Caco-2 (cell line): Measurements from ENCODE around the gene RNFT2. TPM values are rescaled to one million over a fixed set of nuclear protein-coding genes. Genes with fewer than 3 reads are reported as not detected.

Source experiments
- BruUV-seq: library from RNA; stranded (reverse); fragments of 400-500 nt; replicated peaks from 2 replicates; lab custom pipeline; 2021; lab: Mats Ljungman, UMichigan
- CTCF ChIA-PET: fragments of 300-600 bp; sonication (Branson Sonifier 250); formaldehyde crosslinking; loops from one replicate; lab custom pipeline; 2022; ENCODE audit warnings: antibody characterized with exemption; lab: Charles Lee
- POLR2A ChIA-PET: fragments of 300-600 bp; sonication (Branson Sonifier 250); formaldehyde crosslinking; loops from one replicate; lab custom pipeline; 2022; ENCODE audit warnings: antibody characterized with exemption; lab: Charles Lee
- DNase-seq, 2 experiments: peaks; one replicate each; pipeline versions ENCODE4 v3.0.0 to v3.0.0-alpha.2; 2020 to 2022
- H3K27me3 ChIP-seq: replicated peaks from 2 replicates; pipeline ENCODE4 v1.6.0; 2011; ENCODE audit warnings: low read length; ENCODE audit not compliant: control insufficient read depth, insufficient read depth
- H3K36me3 ChIP-seq: 2 replicates; pipeline ENCODE4 v1.5.1; 2011; ENCODE audit warnings: low read length; ENCODE audit not compliant: control insufficient read depth, insufficient read depth
- H3K4me1 ChIP-seq: fragments of 250-450 bp; sonication (Bioruptor Pico); 2 replicates; pipeline ENCODE4 v1.5.1; 2020; ENCODE audit warnings: mild to moderate bottlenecking
- H3K4me3 ChIP-seq: 2 replicates; pipeline ENCODE4 v1.5.1; 2011; ENCODE audit warnings: low read depth, mild to moderate bottlenecking, control low read depth, low read length
- H3K9me3 ChIP-seq: fragments of 250-450 bp; sonication (Bioruptor Pico); 2 replicates; pipeline ENCODE4 v1.5.1; 2020; ENCODE audit warnings: mild to moderate bottlenecking, moderate library complexity
- H3K27ac Mint-ChIP-seq: one replicate; pipeline ENCODE4 v1.8.0; 2022; ENCODE audit warnings: mixed read lengths; ENCODE audit not compliant: unreplicated experiment
- H3K27me3 Mint-ChIP-seq: one replicate; pipeline ENCODE4 v1.8.0; 2022; ENCODE audit warnings: mixed read lengths; ENCODE audit not compliant: insufficient read depth, unreplicated experiment
- H3K36me3 Mint-ChIP-seq: one replicate; pipeline ENCODE4 v1.8.0; 2022; ENCODE audit warnings: mild to moderate bottlenecking, mixed read lengths; ENCODE audit not compliant: insufficient read depth, unreplicated experiment
- H3K4me1 Mint-ChIP-seq: one replicate; pipeline ENCODE4 v1.8.0; 2022; ENCODE audit warnings: low read depth, mixed read lengths; ENCODE audit not compliant: unreplicated experiment
- H3K4me3 Mint-ChIP-seq: one replicate; pipeline ENCODE4 v1.8.0; 2022; ENCODE audit warnings: mild to moderate bottlenecking, moderate library complexity, mixed read lengths; ENCODE audit not compliant: unreplicated experiment
- H3K9me3 Mint-ChIP-seq: one replicate; pipeline ENCODE4 v1.8.0; 2022; ENCODE audit warnings: mixed read lengths; ENCODE audit not compliant: unreplicated experiment
- CTCF ChIP-seq, 2 experiments: fragments of 200-600 bp in 1 of 2; IDR thresholded peaks; 1 replicate in 1 of 2; 2 replicates in 1 of 2; pipeline versions ENCODE4 v1.5.1 to v1.8.0; 2011 to 2022; ENCODE audit warnings: antibody characterized with exemption in 1 of 2, control low read depth in 1 of 2, inconsistent platforms in 1 of 2, low read depth in 1 of 2, low read length in 1 of 2, mild to moderate bottlenecking in 1 of 2, moderate library complexity in 1 of 2; ENCODE audit not compliant: insufficient read depth in 1 of 2, severe bottlenecking in 1 of 2, unreplicated experiment in 1 of 2
- intact Hi-C: fragments of 100-400 bp; cut with micrococcal nuclease; formaldehyde crosslinking; loops from one replicate; pipeline ENCODE4 v1.10.0; 2022; ENCODE audit not compliant: unreplicated experiment
- total RNA-seq: library from RNA; stranded (reverse); gene quantifications from 2 replicates; pipeline ENCODE4 v1.2.3, GENCODE V29; 2022

Gene RNFT2
- total RNA-seq, 1 experiment from 2014 or later, result 11.6 TPM

DNA sequence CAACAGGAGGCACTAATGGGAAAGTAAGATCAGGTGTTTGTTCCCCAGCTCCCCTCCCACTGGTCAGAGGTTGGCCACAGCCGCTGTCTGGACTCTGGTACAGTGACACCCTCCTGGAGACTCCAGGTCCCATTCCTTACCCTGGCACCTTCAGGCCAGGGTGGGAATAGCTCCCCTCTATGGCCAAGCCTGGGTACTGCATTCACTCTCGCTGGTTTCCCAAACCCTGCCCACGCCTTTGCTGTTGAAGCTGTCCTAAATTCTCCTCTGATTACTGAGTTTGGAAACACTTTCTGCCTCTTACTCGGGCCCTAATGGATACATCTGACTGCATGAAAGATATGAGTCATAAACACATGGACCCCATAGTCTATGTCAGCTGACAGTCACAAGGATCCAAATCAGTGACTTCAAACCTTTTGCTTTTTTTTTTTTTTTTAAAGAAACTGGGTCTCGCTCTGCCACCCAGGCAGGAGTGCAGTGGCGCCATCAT, 125.2 kb downstream of the RNFT2 start:
- Mint-ChIP-seq H3K9me3 (no peaks in the 10 kb centered on the region), H3K27me3 (peaks cover 13% of the 10 kb centered on the region), H3K4me3 (no peak overlapping the region), H3K36me3 (no peaks in the 10 kb centered on the region), H3K4me1 (peaks cover 7% of the 10 kb centered on the region), H3K27ac (no peak overlapping the region)
- Histone ChIP-seq H3K4me1 (no peaks in the 10 kb centered on the region), H3K27me3 (no peaks in the 10 kb centered on the region), H3K4me3 (no peak overlapping the region), H3K36me3 (no peaks in the 10 kb centered on the region), H3K9me3 (no peaks in the 10 kb centered on the region)
- TF ChIP-seq CTCF (IDR thresholded peaks at IDR 0.05; ENCODE audit: insufficient read depth in 1 of 2, low read depth in 1 of 2, low read length in 1 of 2, severe bottlenecking in 1 of 2, unreplicated experiment in 1 of 2), result peak; percentile 25 to 50
- POLR2A ChIA-PET, result interaction anchor here (0.6 kb wide), 1 partner anchor 47 kb away, joined by 4 read pairs; no protein-coding TSS in a partner anchor
- intact Hi-C loops, result no loop called here
- peak in 1 of 2 experiments; percentile 26 for DNase-seq
- CTCF ChIA-PET, result interaction anchor here (0.6 to 1.0 kb wide), 3 partner anchors 47 to 1150 kb away, joined by 3 read pairs; partner anchors contain the start of gene FBXW8
- no TSS peak for BruUV-seq

DNA sequence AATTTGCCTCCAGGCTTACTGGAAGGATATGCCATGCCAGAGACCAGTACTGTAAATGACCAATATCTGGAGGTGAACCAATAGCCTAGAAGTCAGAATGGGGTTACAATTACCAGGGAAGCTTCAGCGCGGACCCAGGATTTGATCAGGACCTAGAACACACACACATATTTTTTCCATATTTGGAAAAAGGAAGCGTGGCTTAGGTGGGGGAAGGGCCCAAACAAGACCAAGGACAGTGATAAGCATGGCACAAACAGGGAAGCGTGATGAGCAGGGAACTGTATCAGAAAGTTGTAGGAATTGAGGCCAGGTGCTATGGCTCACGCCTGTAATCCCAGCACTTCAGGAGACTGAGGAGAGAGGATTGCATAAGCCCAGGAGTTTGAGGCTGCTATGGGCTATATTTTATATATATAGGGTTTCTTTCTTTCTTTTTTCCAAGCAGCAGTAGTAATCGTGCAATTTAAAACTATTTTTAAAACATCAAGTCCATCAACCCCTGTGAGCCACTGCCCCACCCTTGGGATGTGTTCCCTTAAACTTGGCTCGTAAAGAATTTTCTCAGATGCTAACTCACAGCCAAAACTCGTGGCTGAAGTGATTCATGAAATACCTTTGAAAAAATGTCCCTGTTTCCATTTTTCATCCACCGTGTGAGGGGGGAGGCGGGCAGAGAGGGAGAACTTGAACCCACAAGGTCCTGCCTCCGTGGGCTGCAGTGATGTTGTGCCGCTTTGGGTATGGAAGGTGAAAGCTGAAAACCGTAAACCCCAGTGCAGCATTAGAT, 126.5 kb downstream of the RNFT2 start:
- ChIA-PET POLR2A (no interaction called here), CTCF (no interaction called here)
- BruUV-seq, result no TSS peak
- Mint-ChIP-seq H3K27me3 (peaks cover 13% of the 10 kb centered on the region), H3K36me3 (no peaks in the 10 kb centered on the region), H3K4me1 (peaks cover 7% of the 10 kb centered on the region), H3K27ac (no peak overlapping the region), H3K9me3 (no peaks in the 10 kb centered on the region), H3K4me3 (no peak overlapping the region)
- intact Hi-C loops, result no loop called here
- no peak for DNase-seq
- Histone ChIP-seq H3K36me3 (no peaks in the 10 kb centered on the region), H3K27me3 (no peaks in the 10 kb centered on the region), H3K4me3 (no peak overlapping the region), H3K9me3 (no peaks in the 10 kb centered on the region), H3K4me1 (no peaks in the 10 kb centered on the region)
- TF ChIP-seq CTCF (IDR thresholded peaks at IDR 0.05; ENCODE audit: insufficient read depth in 1 of 2, low read depth in 1 of 2, low read length in 1 of 2, severe bottlenecking in 1 of 2, unreplicated experiment in 1 of 2), result no peak

DNA sequence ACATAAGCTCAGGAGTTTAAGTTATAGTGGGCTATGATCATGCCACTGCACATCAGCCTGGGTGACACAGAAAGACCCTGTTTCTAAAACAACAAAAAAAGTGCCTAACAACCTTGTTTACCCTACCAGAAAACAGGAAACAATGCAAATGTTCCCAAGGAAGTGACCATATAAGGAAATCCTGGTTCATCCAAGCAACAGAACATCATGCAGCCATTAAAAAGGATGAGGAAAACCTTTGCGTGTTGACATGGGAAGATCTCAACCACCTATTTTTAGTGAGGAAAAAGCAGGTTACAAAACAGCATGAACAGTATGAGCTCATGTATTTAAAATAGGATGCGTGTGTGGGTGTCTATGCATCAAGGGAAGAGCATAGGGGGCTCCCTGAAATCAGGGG, 129.4 kb downstream of the RNFT2 start:
- Histone ChIP-seq H3K27me3 (no peaks in the 10 kb centered on the region), H3K4me3 (no peak overlapping the region), H3K9me3 (no peaks in the 10 kb centered on the region), H3K4me1 (no peaks in the 10 kb centered on the region), H3K36me3 (no peaks in the 10 kb centered on the region)
- Mint-ChIP-seq H3K4me3 (no peak overlapping the region), H3K9me3 (no peaks in the 10 kb centered on the region), H3K27ac (no peak overlapping the region), H3K36me3 (no peaks in the 10 kb centered on the region), H3K4me1 (peaks cover 7% of the 10 kb centered on the region), H3K27me3 (peaks cover 5% of the 10 kb centered on the region)
- TF ChIP-seq CTCF (IDR thresholded peaks at IDR 0.05; ENCODE audit: insufficient read depth in 1 of 2, low read depth in 1 of 2, low read length in 1 of 2, severe bottlenecking in 1 of 2, unreplicated experiment in 1 of 2), result no peak
- DNase-seq, result no peak
- CTCF ChIA-PET, result no interaction called here
- intact Hi-C loops, result no loop called here
- no TSS peak for BruUV-seq
- POLR2A ChIA-PET, result no interaction called here
